ENCODE results near the gene FGF22.
"Not testable (repeated sequence)": the region's sequence is repeated elsewhere in the genome, so short reads cannot be mapped to it uniquely, and the experiment has no call there.

Gene FGF22

GRCh38 chr19:663682-664117 is 24.0 kb downstream of the FGF22 start:
- H3K36me3 ChIP-seq (ENCODE audit: control insufficient read depth, insufficient read depth, low read length) = no peaks in the 10 kb centered on the region
- H3K27ac ChIP-seq (ENCODE audit: low read depth, low read length) = peak overlapping the region; percentile 91
- H3K4me1 ChIP-seq (ENCODE audit: control insufficient read depth, insufficient read depth, low read length) = peaks cover 10% of the 10 kb centered on the region
- H3K4me3 ChIP-seq (ENCODE audit: low read length) = peak overlapping the region; percentile 82
- peak overlapping the region; percentile 74 for H3K9ac ChIP-seq (ENCODE audit: low read length)
- no peaks in the 10 kb centered on the region for H3K27me3 ChIP-seq (ENCODE audit: control insufficient read depth, insufficient read depth, low read length)

- H3K9ac ChIP-seq (ENCODE audit: low read length) = no peak overlapping the region
- no peak overlapping the region for H3K27ac ChIP-seq (ENCODE audit: low read depth, low read length)
- no peaks in the 10 kb centered on the region for H3K36me3 ChIP-seq (ENCODE audit: control insufficient read depth, insufficient read depth, low read length)
- H3K4me3 ChIP-seq (ENCODE audit: low read length) = peak overlapping the region; percentile 54
- H3K4me1 ChIP-seq (ENCODE audit: control insufficient read depth, insufficient read depth, low read length) = peaks cover 10% of the 10 kb centered on the region
- no peaks in the 10 kb centered on the region for H3K27me3 ChIP-seq (ENCODE audit: control insufficient read depth, insufficient read depth, low read length)
Measured at GRCh38 chr19:664913-665443, 25.3 kb downstream of the FGF22 start.

DNA sequence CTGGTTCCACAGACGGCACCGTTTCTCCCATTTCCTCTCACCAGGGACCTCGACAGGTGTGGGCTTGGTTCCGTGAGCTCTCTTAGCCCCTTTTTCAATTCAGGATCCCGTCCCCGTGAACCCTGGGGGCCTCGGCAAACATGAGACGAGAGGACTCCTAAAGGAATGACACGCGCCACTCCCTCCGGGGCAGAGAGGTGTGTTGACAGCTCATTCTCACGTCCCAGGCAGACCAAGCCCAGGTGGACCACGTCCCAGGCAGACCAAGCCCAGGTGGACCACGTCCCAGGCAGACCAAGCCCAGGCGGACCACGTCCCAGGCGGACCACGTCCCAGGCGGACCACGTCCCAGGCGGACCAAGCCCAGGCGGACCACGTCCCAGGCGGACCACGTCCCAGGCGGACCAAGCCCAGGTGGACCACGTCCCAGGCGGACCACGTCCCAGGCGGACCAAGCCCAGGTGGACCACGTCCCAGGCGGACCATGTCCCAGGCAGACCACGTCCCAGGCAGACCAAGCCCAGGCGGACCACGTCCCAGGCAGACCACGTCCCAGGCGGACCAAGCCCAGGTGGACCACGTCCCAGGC is 27.4 kb downstream of the FGF22 start:
- not testable (repeated sequence) for H3K27ac ChIP-seq (ENCODE audit: low read depth, low read length); H3K4me1 ChIP-seq (ENCODE audit: control insufficient read depth, insufficient read depth, low read length); H3K27me3 ChIP-seq (ENCODE audit: control insufficient read depth, insufficient read depth, low read length); H3K9ac ChIP-seq (ENCODE audit: low read length); H3K4me3 ChIP-seq (ENCODE audit: low read length); H3K36me3 ChIP-seq (ENCODE audit: control insufficient read depth, insufficient read depth, low read length)

- not testable (repeated sequence) for H3K4me3 ChIP-seq (ENCODE audit: low read length); H3K4me1 ChIP-seq (ENCODE audit: control insufficient read depth, insufficient read depth, low read length); H3K9ac ChIP-seq (ENCODE audit: low read length); H3K27me3 ChIP-seq (ENCODE audit: control insufficient read depth, insufficient read depth, low read length); H3K27ac ChIP-seq (ENCODE audit: low read depth, low read length); H3K36me3 ChIP-seq (ENCODE audit: control insufficient read depth, insufficient read depth, low read length)
Measured at GRCh38 chr19:668675-669434, 29.2 kb downstream of the FGF22 start.

GRCh38 chr19:670609-671075 is 31.0 kb downstream of the FGF22 start:
- H3K27me3 ChIP-seq (ENCODE audit: control insufficient read depth, insufficient read depth, low read length) = no peaks in the 10 kb centered on the region
- H3K36me3 ChIP-seq (ENCODE audit: control insufficient read depth, insufficient read depth, low read length) = no peaks in the 10 kb centered on the region
- no peak overlapping the region for H3K9ac ChIP-seq (ENCODE audit: low read length)
- H3K27ac ChIP-seq (ENCODE audit: low read depth, low read length) = no peak overlapping the region
- H3K4me1 ChIP-seq (ENCODE audit: control insufficient read depth, insufficient read depth, low read length) = no peaks in the 10 kb centered on the region
- H3K4me3 ChIP-seq (ENCODE audit: low read length) = no peak overlapping the region

GRCh38 chr19:674282-675151 is 34.8 kb downstream of the FGF22 start:
- H3K9ac ChIP-seq (ENCODE audit: low read length) = no peak overlapping the region
- peaks cover 4% of the 10 kb centered on the region for H3K27me3 ChIP-seq (ENCODE audit: control insufficient read depth, insufficient read depth, low read length)
- no peaks in the 10 kb centered on the region for H3K36me3 ChIP-seq (ENCODE audit: control insufficient read depth, insufficient read depth, low read length)
- H3K4me3 ChIP-seq (ENCODE audit: low read length) = no peak overlapping the region
- peaks cover 12% of the 10 kb centered on the region for H3K4me1 ChIP-seq (ENCODE audit: control insufficient read depth, insufficient read depth, low read length)
- peak overlapping the region; percentile 21 for H3K27ac ChIP-seq (ENCODE audit: low read depth, low read length)

DNA sequence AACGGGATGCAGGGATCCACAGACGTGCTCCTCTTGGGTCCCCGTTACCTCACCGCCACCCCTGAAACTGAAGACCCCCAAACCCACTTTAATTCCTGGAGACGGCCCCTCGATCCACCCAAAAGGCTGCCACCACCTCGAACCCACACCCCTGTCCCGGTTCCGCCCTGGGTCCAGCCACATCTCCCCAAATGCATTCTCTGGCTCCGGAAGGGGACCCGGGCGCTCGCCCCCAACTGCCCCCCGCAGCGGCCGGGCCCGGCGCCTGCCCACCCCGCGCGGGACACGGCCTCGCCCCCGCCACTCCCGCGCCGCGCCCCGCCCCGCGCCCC is 36.3 kb downstream of the FGF22 start:
- no peak overlapping the region for H3K9ac ChIP-seq (ENCODE audit: low read length)
- no peaks in the 10 kb centered on the region for H3K36me3 ChIP-seq (ENCODE audit: control insufficient read depth, insufficient read depth, low read length)
- peak overlapping the region; percentile 52 for H3K4me3 ChIP-seq (ENCODE audit: low read length)
- peaks cover 4% of the 10 kb centered on the region for H3K27me3 ChIP-seq (ENCODE audit: control insufficient read depth, insufficient read depth, low read length)
- peaks cover 12% of the 10 kb centered on the region for H3K4me1 ChIP-seq (ENCODE audit: control insufficient read depth, insufficient read depth, low read length)
- peak overlapping the region; percentile 95 for H3K27ac ChIP-seq (ENCODE audit: low read depth, low read length)

DNA sequence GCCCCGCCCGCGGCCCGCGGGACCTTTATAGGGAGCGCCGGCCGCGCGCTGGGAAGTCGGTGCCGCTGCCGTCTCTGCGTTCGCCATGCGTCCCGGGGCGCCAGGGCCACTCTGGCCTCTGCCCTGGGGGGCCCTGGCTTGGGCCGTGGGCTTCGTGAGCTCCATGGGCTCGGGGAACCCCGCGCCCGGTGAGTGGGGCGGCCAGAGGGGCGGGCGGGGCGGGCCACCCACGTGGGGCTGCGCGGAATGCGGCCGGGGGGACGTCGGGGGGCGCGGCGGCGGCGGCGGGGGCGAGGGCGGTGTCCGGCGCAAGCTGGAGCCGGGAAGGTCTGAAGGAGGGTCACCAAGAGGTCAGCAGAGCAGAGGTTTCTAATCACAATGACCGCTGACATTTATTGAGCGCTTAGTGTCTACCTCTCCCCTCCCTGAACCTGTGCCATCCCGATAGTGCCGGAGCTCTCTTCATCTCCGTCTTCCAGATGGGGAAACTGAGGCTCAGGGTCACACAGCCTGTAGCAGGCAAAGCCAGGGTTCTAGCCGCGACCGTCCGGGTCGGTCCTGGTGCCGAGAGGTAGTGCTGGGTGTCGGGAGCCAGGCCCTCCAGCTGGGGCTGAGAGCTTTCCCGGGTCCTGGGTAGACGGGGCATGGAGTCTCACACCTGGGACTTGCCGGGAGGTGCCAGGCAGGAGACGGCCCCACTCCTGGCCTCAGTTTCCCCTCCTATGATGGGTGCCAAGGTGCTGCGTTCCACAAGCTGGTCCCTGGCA is 36.8 kb downstream of the FGF22 start, which contains the start of gene FSTL3:
Gene FSTL3 (plus strand): TSS at position 54 of the 767 bp plus-strand sequence. CDS start 32 bp downstream, at position 86.
- peak within 1 kb of the TSS; percentile 95 for H3K27ac ChIP-seq (ENCODE audit: low read depth, low read length)
- no peaks in the 10 kb centered on the region for H3K36me3 ChIP-seq (ENCODE audit: control insufficient read depth, insufficient read depth, low read length)
- peaks cover 12% of the 10 kb centered on the region for H3K4me1 ChIP-seq (ENCODE audit: control insufficient read depth, insufficient read depth, low read length)
- peaks cover 4% of the 10 kb centered on the region for H3K27me3 ChIP-seq (ENCODE audit: control insufficient read depth, insufficient read depth, low read length)
- peak within 1 kb of the TSS; percentile 66 for H3K4me3 ChIP-seq (ENCODE audit: low read length)
- peak within 1 kb of the TSS; percentile 51 for H3K9ac ChIP-seq (ENCODE audit: low read length)

DNA sequence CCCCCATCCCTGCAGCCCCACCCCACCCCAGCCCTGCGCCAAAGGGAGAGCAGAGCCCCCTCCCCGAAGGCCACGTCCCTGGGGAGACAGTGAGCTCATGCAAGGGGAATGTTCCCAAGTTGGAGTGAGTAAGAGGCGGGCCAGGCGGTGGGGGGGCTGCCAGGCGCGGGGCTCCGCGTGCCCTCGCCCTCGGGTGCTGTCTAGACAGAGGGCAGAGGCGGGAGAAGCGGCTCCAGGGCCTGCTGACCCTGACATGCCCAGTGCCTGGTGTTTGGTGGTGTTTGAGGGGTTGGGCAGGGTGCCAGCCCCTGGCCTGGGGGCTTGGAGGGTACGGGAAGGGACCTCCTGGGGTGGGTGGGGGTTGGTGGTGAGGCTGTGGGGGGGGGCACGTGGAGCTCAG is 37.5 kb downstream of the FGF22 start:
- no peaks in the 10 kb centered on the region for H3K36me3 ChIP-seq (ENCODE audit: control insufficient read depth, insufficient read depth, low read length)
- H3K9ac ChIP-seq (ENCODE audit: low read length) = no peak overlapping the region
- H3K4me1 ChIP-seq (ENCODE audit: control insufficient read depth, insufficient read depth, low read length) = peaks cover 12% of the 10 kb centered on the region
- peak overlapping the region; percentile 66 for H3K4me3 ChIP-seq (ENCODE audit: low read length)
- peak overlapping the region; percentile 95 for H3K27ac ChIP-seq (ENCODE audit: low read depth, low read length)
- H3K27me3 ChIP-seq (ENCODE audit: control insufficient read depth, insufficient read depth, low read length) = peaks cover 4% of the 10 kb centered on the region

GRCh38 chr19:677601-678436 is 38.1 kb downstream of the FGF22 start:
- Histone ChIP-seq H3K27ac (ENCODE audit: low read depth, low read length) (peak overlapping the region; percentile 95), H3K9ac (ENCODE audit: low read length) (no peak overlapping the region), H3K36me3 (ENCODE audit: control insufficient read depth, insufficient read depth, low read length) (no peaks in the 10 kb centered on the region), H3K27me3 (ENCODE audit: control insufficient read depth, insufficient read depth, low read length) (peaks cover 4% of the 10 kb centered on the region), H3K4me1 (ENCODE audit: control insufficient read depth, insufficient read depth, low read length) (peaks cover 12% of the 10 kb centered on the region), H3K4me3 (ENCODE audit: low read length) (peak overlapping the region; percentile 14)

GRCh38 chr19:678791-679388 is 39.2 kb downstream of the FGF22 start:
- Histone ChIP-seq H3K4me1 (ENCODE audit: control insufficient read depth, insufficient read depth, low read length) (peaks cover 12% of the 10 kb centered on the region), H3K27ac (ENCODE audit: low read depth, low read length) (peak overlapping the region; percentile 98), H3K27me3 (ENCODE audit: control insufficient read depth, insufficient read depth, low read length) (peaks cover 4% of the 10 kb centered on the region), H3K4me3 (ENCODE audit: low read length) (no peak overlapping the region), H3K9ac (ENCODE audit: low read length) (no peak overlapping the region), H3K36me3 (ENCODE audit: control insufficient read depth, insufficient read depth, low read length) (no peaks in the 10 kb centered on the region)
